Measurements from ENCODE around the gene GNB4. TPM values are rescaled to one million over a fixed set of nuclear protein-coding genes. Genes with fewer than 3 reads are reported as not detected.

The GNB4 gene
- total and polyA plus RNA-seq, 8 donors, result 0.97 to 14.3 (median 1.6) TPM

DNA sequence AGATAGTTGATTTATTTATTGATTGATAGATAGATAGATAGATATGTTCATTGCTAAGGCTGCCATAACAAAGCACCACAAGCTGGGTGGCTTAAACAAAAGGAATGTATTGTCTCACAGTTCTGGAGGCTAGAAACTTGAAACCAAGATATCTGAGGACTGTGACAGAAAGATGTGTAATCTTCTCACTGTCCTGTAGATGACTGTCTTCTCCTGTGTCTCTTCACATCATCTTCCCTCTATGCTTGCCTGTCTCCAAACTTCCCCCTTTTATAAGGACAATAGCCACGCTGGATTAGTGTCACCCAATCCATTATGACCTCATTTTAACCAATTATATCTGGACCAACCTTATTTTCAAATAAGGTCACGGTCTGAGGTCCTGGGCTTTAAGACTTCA is 40.9 kb downstream of the GNB4 start:
- Histone ChIP-seq H3K4me1 (no peaks in the 10 kb centered on the region), H3K9me3 (no peaks in the 10 kb centered on the region), H3K27ac (no peak overlapping the region), H3K27me3 (no peaks in the 10 kb centered on the region), H3K4me3 (no peak overlapping the region), H3K36me3 (no peaks in the 10 kb centered on the region)
- TF ChIP-seq, protein P1, sequence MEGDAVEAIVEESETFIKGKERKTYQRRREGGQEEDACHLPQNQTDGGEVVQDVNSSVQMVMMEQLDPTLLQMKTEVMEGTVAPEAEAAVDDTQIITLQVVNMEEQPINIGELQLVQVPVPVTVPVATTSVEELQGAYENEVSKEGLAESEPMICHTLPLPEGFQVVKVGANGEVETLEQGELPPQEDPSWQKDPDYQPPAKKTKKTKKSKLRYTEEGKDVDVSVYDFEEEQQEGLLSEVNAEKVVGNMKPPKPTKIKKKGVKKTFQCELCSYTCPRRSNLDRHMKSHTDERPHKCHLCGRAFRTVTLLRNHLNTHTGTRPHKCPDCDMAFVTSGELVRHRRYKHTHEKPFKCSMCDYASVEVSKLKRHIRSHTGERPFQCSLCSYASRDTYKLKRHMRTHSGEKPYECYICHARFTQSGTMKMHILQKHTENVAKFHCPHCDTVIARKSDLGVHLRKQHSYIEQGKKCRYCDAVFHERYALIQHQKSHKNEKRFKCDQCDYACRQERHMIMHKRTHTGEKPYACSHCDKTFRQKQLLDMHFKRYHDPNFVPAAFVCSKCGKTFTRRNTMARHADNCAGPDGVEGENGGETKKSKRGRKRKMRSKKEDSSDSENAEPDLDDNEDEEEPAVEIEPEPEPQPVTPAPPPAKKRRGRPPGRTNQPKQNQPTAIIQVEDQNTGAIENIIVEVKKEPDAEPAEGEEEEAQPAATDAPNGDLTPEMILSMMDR (IDR thresholded peaks at IDR 0.05), result no peak
- 88 to 90% methylated on average over 2 of the region's 2 CpGs for WGBS, 2 donors
- no peak for ATAC-seq
- intact Hi-C loops (cut with DNase I), result no loop called here
- FAIRE-seq, result no peak
- no peak for DNase-seq

DNA sequence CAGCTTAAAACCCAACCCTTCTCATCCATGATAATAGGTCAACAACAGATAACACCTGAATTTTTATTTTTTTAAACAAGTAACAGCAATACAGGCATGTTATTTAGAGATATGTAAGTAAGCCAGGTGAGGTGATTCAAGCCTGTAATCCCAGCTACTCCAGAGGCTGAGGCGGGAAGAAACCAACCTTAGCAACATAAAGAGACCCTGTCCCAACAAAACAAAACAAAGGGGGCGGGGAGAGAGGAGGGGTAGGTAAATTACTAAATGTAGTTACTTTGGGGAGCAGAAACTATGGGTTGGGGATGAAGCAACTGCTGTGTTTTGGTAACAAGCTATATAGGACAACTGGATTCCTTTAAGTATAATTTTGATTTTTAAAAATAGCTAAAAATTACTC is 47.0 kb downstream of the GNB4 start:
- H3K36me3 ChIP-seq, result no peaks in the 10 kb centered on the region

DNA sequence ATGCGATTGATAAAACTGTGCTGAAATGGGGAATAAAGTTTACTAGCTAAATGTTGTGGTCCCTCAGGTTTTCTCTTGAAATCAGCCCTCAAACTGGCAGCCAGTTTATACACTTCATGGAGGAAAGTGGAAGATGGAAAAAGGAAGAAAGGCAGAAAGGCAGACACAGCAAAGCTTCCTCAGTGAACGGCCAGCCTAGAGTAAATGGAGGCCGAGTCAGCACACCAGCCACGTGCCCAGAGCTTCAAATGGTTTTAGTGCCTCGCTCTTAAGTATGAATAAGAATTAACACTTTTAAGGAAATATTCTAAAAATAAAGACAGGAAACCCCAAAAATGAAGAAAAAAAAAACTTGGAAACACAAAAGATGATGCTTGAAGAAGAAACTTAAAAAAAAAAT is 48.3 kb downstream of the GNB4 start:
- no peak for DNase-seq
- Histone ChIP-seq H3K4me3 (no peak overlapping the region), H3K9me3 (no peaks in the 10 kb centered on the region), H3K4me1 (no peaks in the 10 kb centered on the region), H3K36me3 (no peaks in the 10 kb centered on the region), H3K27me3 (no peaks in the 10 kb centered on the region), H3K27ac (no peak overlapping the region)
- intact Hi-C loops (cut with DNase I), result no loop called here
- TF ChIP-seq, protein P1 (IDR thresholded peaks at IDR 0.05), result no peak
- no peak for FAIRE-seq
- WGBS, 2 donors, result 77 to 80% methylated on average over 5 of the region's 5 CpGs
- no peak for ATAC-seq

More for the DNA sequence above, 47.0 kb downstream of the GNB4 start:
- Histone ChIP-seq H3K4me3 (no peak overlapping the region), H3K27ac (no peak overlapping the region), H3K4me1 (no peaks in the 10 kb centered on the region), H3K27me3 (no peaks in the 10 kb centered on the region), H3K9me3 (no peaks in the 10 kb centered on the region)
- FAIRE-seq (no peak), ATAC-seq (no peak), DNase-seq (no peak)
- intact Hi-C loops (cut with DNase I), result no loop called here
- TF ChIP-seq, protein P1 (IDR thresholded peaks at IDR 0.05), result no peak
- 96 to 97% methylated on average over 2 of the region's 2 CpGs for WGBS, 2 donors

DNA sequence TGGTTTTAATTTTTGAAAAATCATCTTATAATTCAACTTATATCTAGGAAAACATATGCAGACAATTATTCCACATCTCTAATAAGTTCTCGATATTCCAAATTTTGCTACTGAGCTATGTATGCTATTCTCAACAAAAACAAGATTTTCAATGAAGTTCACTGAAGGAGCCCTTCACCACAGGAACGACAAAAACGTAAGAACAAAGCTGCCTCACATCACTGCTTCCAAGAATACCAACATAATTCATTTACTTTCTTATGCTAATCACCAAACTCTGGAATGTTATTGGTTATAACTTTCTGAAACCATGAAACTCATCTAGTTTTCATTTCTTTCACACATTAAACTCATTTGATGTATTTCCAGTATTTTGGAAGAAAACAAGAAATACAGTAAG is 49.7 kb downstream of the GNB4 start:
- Histone ChIP-seq H3K27ac (no peak overlapping the region), H3K36me3 (no peaks in the 10 kb centered on the region), H3K4me1 (no peaks in the 10 kb centered on the region), H3K27me3 (no peaks in the 10 kb centered on the region), H3K9me3 (no peaks in the 10 kb centered on the region), H3K4me3 (no peak overlapping the region)
- TF ChIP-seq, protein P1 (IDR thresholded peaks at IDR 0.05), result no peak
- intact Hi-C loops (cut with DNase I), result no loop called here
- no peak for ATAC-seq
- no peak for FAIRE-seq
- no peak for DNase-seq
- WGBS, 2 donors, result 92 to 94% methylated on average over 3 of the region's 3 CpGs

DNA sequence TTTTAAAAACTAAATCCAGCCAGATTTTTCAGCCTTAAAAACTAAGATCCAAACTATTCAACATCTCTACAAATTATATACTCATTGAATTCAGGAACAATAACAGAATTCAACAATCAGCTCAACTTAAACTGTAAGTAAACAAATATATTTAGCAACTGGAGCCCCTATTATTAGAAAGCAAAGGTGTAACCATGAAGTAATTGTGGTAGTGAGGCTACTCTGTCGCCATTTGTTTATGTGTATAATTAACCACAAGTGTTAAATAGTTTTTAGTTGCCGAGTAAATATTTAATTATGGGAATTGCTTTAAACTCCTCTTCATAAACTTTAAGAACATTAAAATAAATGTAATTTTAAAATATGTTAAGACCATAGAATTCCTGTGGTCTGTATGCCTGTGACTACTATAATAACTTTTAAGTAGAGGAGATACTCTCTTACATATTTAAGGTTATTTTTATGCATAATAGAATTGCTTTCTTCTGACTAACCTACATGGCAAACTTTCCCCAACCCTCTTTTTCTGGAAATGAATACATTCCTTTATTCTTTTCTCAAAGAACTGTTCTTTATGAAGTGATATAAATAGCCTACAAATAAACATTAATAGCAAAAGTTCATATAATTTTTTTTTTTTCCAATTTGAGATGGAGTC is 52.6 kb downstream of the GNB4 start:
- H3K27me3 ChIP-seq, result no peaks in the 10 kb centered on the region
- TF ChIP-seq, protein P1 (IDR thresholded peaks at IDR 0.05), result no peak
- no peak for ATAC-seq
- no peak for FAIRE-seq
- intact Hi-C loops (cut with DNase I), result no loop called here
- peaks cover 0 to 12% (median 0%) of the 10 kb centered on the region in 3 donors for H3K36me3 ChIP-seq
- no peak overlapping the region for H3K27ac ChIP-seq
- no peaks in the 10 kb centered on the region for H3K9me3 ChIP-seq
- H3K4me3 ChIP-seq, result no peak overlapping the region
- no peak for DNase-seq
- WGBS, 2 donors, result 94 to 96% methylated on average over 2 of the region's 2 CpGs
- H3K4me1 ChIP-seq, result no peaks in the 10 kb centered on the region
